ENCODE results near the gene DEFB129. TPM values are rescaled to one million over a fixed set of nuclear protein-coding genes. Genes with fewer than 3 reads are reported as not detected.

Gene DEFB129
- total RNA-seq, 1 experiment from 2014 or later, result not detected

DNA sequence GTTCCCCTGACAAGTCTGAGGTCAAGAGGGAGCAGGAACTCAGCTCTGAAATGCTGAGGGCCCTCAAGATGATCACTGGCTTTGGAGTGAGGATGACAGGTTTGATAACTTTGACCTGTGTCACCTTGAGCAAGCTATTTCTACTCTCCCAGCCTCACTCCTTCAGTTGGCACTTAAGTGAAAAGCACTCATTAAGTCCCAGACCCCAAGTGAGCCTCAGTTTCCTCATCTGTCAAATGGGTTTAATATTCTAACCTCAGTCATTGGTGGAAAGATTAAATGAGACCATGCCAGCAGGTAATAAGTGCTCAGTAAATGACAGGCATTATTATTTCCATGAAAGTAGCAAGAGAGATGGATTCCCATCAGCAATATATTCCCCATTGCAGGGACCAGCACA is 44.5 kb downstream of the DEFB129 start:
- no peak overlapping the region for H2BK20ac ChIP-seq (ENCODE audit: low read depth, low read length, poor library complexity, severe bottlenecking)
- peaks cover 5 to 6% of the 10 kb centered on the region in 2 experiments for H3K4me1 Mint-ChIP-seq
- no peak overlapping the region for H3K27ac ChIP-seq (ENCODE audit: insufficient read length, low read depth, low read length)
- H3K14ac ChIP-seq (ENCODE audit: insufficient read depth, low read length), result no peak overlapping the region
- H2BK15ac ChIP-seq (ENCODE audit: low read depth, low read length), result no peak overlapping the region
- no peak overlapping the region for H3K23ac ChIP-seq (ENCODE audit: insufficient read length, low read depth, low read length)
- DNase-seq, result no peak
- H3K9me3 ChIP-seq (ENCODE audit: control insufficient read depth, low read depth, low read length), result no peaks in the 10 kb centered on the region
- no peak overlapping the region for H2BK120ac ChIP-seq (ENCODE audit: low read depth, low read length, poor library complexity, severe bottlenecking)
- no peaks in the 10 kb centered on the region for H4K20me1 ChIP-seq (ENCODE audit: control insufficient read depth, insufficient read depth, insufficient read length)
- H3K23me2 ChIP-seq (ENCODE audit: insufficient read length, low read depth, low read length, poor library complexity, severe bottlenecking), result no peaks in the 10 kb centered on the region
- no peak overlapping the region for H3K4ac ChIP-seq (ENCODE audit: low read depth, low read length)
- no peaks in the 10 kb centered on the region for H3K79me2 ChIP-seq (ENCODE audit: insufficient read depth, low read length)
- no peak overlapping the region for H4K5ac ChIP-seq (ENCODE audit: insufficient read length, low read depth, low read length)
- H4K91ac ChIP-seq (ENCODE audit: insufficient read length, low read depth, low read length), result no peak overlapping the region
- no peaks in the 10 kb centered on the region for H3K4me1 ChIP-seq (ENCODE audit: insufficient read depth, low read length)
- TF ChIP-seq, protein P1, sequence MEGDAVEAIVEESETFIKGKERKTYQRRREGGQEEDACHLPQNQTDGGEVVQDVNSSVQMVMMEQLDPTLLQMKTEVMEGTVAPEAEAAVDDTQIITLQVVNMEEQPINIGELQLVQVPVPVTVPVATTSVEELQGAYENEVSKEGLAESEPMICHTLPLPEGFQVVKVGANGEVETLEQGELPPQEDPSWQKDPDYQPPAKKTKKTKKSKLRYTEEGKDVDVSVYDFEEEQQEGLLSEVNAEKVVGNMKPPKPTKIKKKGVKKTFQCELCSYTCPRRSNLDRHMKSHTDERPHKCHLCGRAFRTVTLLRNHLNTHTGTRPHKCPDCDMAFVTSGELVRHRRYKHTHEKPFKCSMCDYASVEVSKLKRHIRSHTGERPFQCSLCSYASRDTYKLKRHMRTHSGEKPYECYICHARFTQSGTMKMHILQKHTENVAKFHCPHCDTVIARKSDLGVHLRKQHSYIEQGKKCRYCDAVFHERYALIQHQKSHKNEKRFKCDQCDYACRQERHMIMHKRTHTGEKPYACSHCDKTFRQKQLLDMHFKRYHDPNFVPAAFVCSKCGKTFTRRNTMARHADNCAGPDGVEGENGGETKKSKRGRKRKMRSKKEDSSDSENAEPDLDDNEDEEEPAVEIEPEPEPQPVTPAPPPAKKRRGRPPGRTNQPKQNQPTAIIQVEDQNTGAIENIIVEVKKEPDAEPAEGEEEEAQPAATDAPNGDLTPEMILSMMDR (conservative IDR thresholded peaks at IDR 0.05), result no peak
- H2AFZ ChIP-seq (ENCODE audit: low read length), result no peak overlapping the region
- no peak overlapping the region for H2BK5ac ChIP-seq (ENCODE audit: insufficient read length, low read length)
- no peak overlapping the region for H3K4me2 ChIP-seq (ENCODE audit: insufficient read depth, insufficient read length, low read length)
- H2BK12ac ChIP-seq (ENCODE audit: insufficient read length, low read depth, low read length), result no peak overlapping the region
- H3K27ac Mint-ChIP-seq, result no peak overlapping the region
- no peaks in the 10 kb centered on the region for H3K79me1 ChIP-seq (ENCODE audit: insufficient read depth, low read depth, low read length, poor library complexity, severe bottlenecking)
- no peak overlapping the region for H3K9ac ChIP-seq (ENCODE audit: extremely low read depth, insufficient read length, low read length)
- no peak overlapping the region for H3K56ac ChIP-seq (ENCODE audit: insufficient read length, low read depth, low read length)
- H4K8ac ChIP-seq (replicated peaks; ENCODE audit: insufficient read length, low read depth, low read length), result no peak overlapping the region
- H3K18ac ChIP-seq (ENCODE audit: insufficient read length, low read depth, low read length), result no peak overlapping the region
- H2AK5ac ChIP-seq (ENCODE audit: insufficient read length, low read length), result no peak overlapping the region
- H3K9me3 Mint-ChIP-seq, result no peaks in the 10 kb centered on the region; a peak in 1 of 5 replicates
- no peak overlapping the region for H3K4me3 Mint-ChIP-seq
- H3K36me3 Mint-ChIP-seq (ENCODE audit: insufficient read depth in 1 of 3, low read depth in 3 of 3), result peaks cover 11 to 20% (median 12%) of the 10 kb centered on the region in 3 experiments; a peak in 6 of 7 replicates
- peaks cover 25% of the 10 kb centered on the region for H3K27me3 Mint-ChIP-seq (ENCODE audit: low read depth)
- H3K27me3 ChIP-seq (ENCODE audit: insufficient read depth, low read length), result no peaks in the 10 kb centered on the region; the same call in 1 of the 2 replicates
- H3T11ph ChIP-seq (ENCODE audit: low read length), result no peak overlapping the region

Data from H9 (cell line).